Esophagus squamous epithelium (tissue), 5 donors: Measurements from ENCODE around the gene GRIK4. TPM values are rescaled to one million over a fixed set of nuclear protein-coding genes. Genes with fewer than 3 reads are reported as not detected.

Experiments used
- DNase-seq: peaks from one replicate; lab custom pipeline; 2025; lab: John Stamatoyannopoulos, UW
- H3K27ac ChIP-seq, 4 donors: fragments of 200-600 bp; sonication (generic); one replicate each; pipeline ENCODE4 v1.5.1; 2016 to 2019; ENCODE audit warnings: mild to moderate bottlenecking in 1 of 4
- H3K27me3 ChIP-seq, 4 donors: fragments of 200-600 bp; sonication (generic); 1 replicate in 3 of 4; 2 replicates in 1 of 4; pipeline versions ENCODE4 v1.5.1 to v1.6.0; 2017 to 2021; ENCODE audit warnings: antibody characterized with exemption in 1 of 4
- H3K36me3 ChIP-seq, 3 donors: fragments of 200-600 bp; sonication (generic); one replicate each; pipeline ENCODE4 v1.5.1; 2016 to 2019
- H3K4me1 ChIP-seq, 3 donors: fragments of 200-600 bp; sonication (generic); one replicate each; pipeline ENCODE4 v1.5.1; 2017 to 2019
- H3K4me3 ChIP-seq, 4 donors: fragments of 200-600 bp; sonication (generic); 1 replicate in 3 of 4; 2 replicates in 1 of 4; pipeline ENCODE4 v1.5.1; 2016 to 2019; ENCODE audit warnings: mild to moderate bottlenecking in 2 of 4, moderate library complexity in 1 of 4
- H3K9me3 ChIP-seq, 3 donors: fragments of 200-600 bp; sonication (generic); one replicate each; pipeline ENCODE4 v1.5.1; 2016 to 2019
- CTCF ChIP-seq, 6 experiments: fragments of 450-650 bp in 4 of 6; fragments of 200-600 bp in 2 of 6; sonication (generic) in 2 of 6; IDR thresholded peaks; one replicate each; pipeline ENCODE4 v1.5.1; 2016 to 2019; ENCODE audit warnings: antibody characterized with exemption in 6 of 6, mild to moderate bottlenecking in 4 of 6, moderate library complexity in 4 of 6
- POLR2A ChIP-seq, 4 donors: fragments of 450-650 bp; IDR thresholded peaks; one replicate each; pipeline ENCODE4 v1.6.1; 2017; ENCODE audit warnings: antibody characterized with exemption in 4 of 4, mild to moderate bottlenecking in 4 of 4, moderate library complexity in 3 of 4
- WGBS, 2 donors: methylation state at CpG; one replicate each; pipeline ENCODE4 v1.1.5; 2018; 5-methylcytosine and 5-hydroxymethylcytosine counted together
- intact Hi-C: fragments of 100-400 bp; cut with DNase I; formaldehyde crosslinking; loops from one replicate; pipeline ENCODE4 v1.15.0; 2022
- total RNA-seq, 4 donors: library from RNA; depleted of rRNA; stranded (reverse); fragments of >200 nt; gene quantifications; one replicate each; pipeline ENCODE4 v1.1.0, GENCODE V29; 2016
- donor health status: DM: yes; HTN: yes; CAD: no.

GRIK4 gene
- total RNA-seq, 4 donors from 2014 or later: 0.15 to 0.19 TPM; not detected in 2

GRCh38 chr11:120738516-120739046 lies 227.0 kb downstream of the GRIK4 start:
- no peaks in the 10 kb centered on the region for H3K36me3 ChIP-seq
- H3K4me1 ChIP-seq: peaks cover 0 to 6% (median 0%) of the 10 kb centered on the region in 3 donors
- 55% methylated on average over 6 of the region's 10 CpGs; no CpG with 5 or more reads in 1 of the 2 donors for WGBS, 2 donors
- no peak for DNase-seq
- no peaks in the 10 kb centered on the region for H3K9me3 ChIP-seq
- intact Hi-C loops: no loop called here
- H3K27me3 ChIP-seq: no peaks in the 10 kb centered on the region
- TF ChIP-seq CTCF (IDR thresholded peaks at IDR 0.05) (no peak), POLR2A (IDR thresholded peaks at IDR 0.05) (no peak)
- H3K27ac ChIP-seq: no peak overlapping the region
- H3K4me3 ChIP-seq: no peak overlapping the region

GRCh38 chr11:120739780-120740179 lies 228.2 kb downstream of the GRIK4 start:
- Histone ChIP-seq H3K27ac (no peak overlapping the region), H3K4me3 (no peak overlapping the region), H3K36me3 (no peaks in the 10 kb centered on the region), H3K27me3 (peaks cover 0 to 1% (median 0%) of the 10 kb centered on the region in 4 donors), H3K9me3 (no peaks in the 10 kb centered on the region), H3K4me1 (peaks cover 0 to 6% (median 0%) of the 10 kb centered on the region in 3 donors)
- 50 to 93% methylated on average over 2 to 3 of the region's 3 CpGs for WGBS, 2 donors
- intact Hi-C loops: no loop called here
- no peak for TF ChIP-seq POLR2A (IDR thresholded peaks at IDR 0.05)
- no peak for TF ChIP-seq CTCF (IDR thresholded peaks at IDR 0.05)
- DNase-seq: no peak

DNA sequence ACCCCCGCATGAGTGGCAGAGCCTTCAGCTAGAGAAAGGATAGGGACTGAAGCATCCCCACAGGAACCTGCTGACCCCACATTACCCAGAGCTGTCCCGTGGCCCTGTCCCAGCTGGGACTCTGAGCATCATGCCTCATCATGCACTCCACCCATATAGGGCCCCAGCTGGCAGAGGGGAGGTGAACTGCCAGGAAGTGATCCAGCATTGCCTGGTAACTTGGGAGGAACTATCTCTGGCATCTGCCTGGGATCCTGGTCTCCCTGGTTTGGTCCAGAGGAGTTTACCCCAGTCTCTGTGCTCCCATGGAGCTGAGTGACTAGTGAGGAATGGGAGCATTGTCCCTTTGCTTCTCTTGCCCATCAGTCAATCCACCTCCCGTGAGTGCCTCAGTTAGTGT lies 228.8 kb downstream of the GRIK4 start:
- no peak overlapping the region for H3K4me3 ChIP-seq
- H3K36me3 ChIP-seq: no peaks in the 10 kb centered on the region
- no peak for TF ChIP-seq CTCF (IDR thresholded peaks at IDR 0.05)
- no peak for DNase-seq
- no peak overlapping the region for H3K27ac ChIP-seq
- WGBS, 2 donors: 63 to 79% methylated on average over 2 of the region's 3 CpGs
- H3K27me3 ChIP-seq: peaks cover 0 to 7% (median 0%) of the 10 kb centered on the region in 4 donors
- no peaks in the 10 kb centered on the region for H3K9me3 ChIP-seq
- H3K4me1 ChIP-seq: peaks cover 0 to 6% (median 0%) of the 10 kb centered on the region in 3 donors
- intact Hi-C loops: no loop called here

DNA sequence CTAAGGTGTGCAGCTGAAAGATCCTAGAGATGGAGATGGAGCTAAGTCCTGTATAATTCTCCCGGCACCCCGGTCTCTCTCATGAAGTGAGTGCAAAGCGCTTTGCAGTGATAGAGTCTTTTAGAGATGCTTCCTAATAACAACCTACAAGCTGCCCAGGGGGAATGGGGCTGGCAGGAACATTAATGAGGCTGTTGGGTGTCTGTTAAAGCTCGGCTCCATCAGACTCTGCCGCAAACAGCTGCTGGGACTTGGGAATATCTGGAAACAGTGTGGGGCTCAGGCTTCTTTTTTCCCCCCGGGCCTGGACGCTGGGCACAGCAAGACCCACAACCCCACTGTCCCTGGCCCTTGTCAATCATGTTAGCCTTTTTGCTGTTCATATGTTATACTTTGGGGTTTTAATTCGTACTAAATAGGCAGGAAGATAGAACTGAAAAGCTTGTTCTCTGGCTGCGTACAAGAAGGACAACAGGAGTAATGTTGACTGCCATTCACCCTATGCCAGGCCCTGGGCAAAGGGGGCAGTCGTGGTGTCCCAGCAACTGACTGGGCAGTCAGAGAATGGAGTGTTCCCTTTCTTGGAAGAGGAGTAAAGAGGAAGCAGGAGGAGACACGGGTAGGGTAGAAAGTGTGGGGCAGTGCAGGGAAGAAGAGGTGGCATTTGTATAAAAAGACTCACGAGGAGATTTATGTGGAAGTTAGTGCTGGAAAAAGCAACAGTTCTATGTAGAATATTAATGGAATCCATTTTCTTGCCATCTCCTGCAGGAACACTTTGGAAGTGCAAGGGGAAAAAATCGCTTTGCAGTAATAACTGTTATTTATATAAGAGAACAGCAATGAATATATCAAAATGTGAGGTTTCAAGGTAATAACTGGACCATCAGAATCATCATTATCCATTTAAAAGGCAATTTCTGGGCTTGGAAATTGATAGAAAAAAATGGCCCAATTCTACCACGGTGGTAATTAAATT lies 232.8 kb downstream of the GRIK4 start:
- Histone ChIP-seq H3K27me3 (peaks cover 0 to 18% (median 0%) of the 10 kb centered on the region in 4 donors), H3K9me3 (no peaks in the 10 kb centered on the region), H3K36me3 (no peaks in the 10 kb centered on the region), H3K27ac (no peak overlapping the region), H3K4me3 (no peak overlapping the region), H3K4me1 (peaks cover 0 to 32% (median 12%) of the 10 kb centered on the region in 3 donors)
- no peak for TF ChIP-seq POLR2A (IDR thresholded peaks at IDR 0.05)
- TF ChIP-seq CTCF (IDR thresholded peaks at IDR 0.05): no peak
- intact Hi-C loops: no loop called here
- WGBS, 2 donors: 79 to 85% methylated on average over 14 of the region's 14 CpGs
- no peak for DNase-seq

DNA sequence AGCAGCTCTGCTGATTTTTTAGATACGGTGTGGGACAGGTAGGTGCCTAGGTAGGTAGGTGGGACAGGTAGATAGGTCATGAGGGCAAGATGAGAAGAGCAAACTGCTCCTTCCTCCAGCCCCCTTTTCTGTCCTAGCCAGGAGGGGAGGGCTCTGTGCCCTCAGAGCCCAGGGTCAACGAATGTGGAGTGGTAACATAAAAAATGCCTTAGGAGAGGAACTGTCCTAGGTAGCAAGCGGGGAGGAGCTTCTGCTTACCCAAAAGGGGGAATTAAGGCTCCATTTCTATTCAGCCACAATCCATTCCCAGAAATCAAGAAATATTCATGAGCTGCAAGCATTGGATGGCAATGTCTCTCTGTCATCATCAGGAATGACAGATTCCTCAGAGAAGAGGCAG lies 234.8 kb downstream of the GRIK4 start:
- H3K27me3 ChIP-seq: peaks cover 0 to 20% (median 0%) of the 10 kb centered on the region in 4 donors
- H3K9me3 ChIP-seq: no peaks in the 10 kb centered on the region
- WGBS, 2 donors: 46 to 75% methylated on average over 2 to 3 of the region's 3 CpGs
- DNase-seq: no peak
- peaks cover 0 to 39% (median 12%) of the 10 kb centered on the region in 3 donors for H3K4me1 ChIP-seq
- H3K27ac ChIP-seq: no peak overlapping the region
- no peak overlapping the region for H3K4me3 ChIP-seq
- TF ChIP-seq POLR2A (IDR thresholded peaks at IDR 0.05): no peak
- TF ChIP-seq CTCF (IDR thresholded peaks at IDR 0.05): no peak
- no peaks in the 10 kb centered on the region for H3K36me3 ChIP-seq
- intact Hi-C loops: no loop called here
